ENCODE data around the gene ELAC2.

The ELAC2 gene

DNA sequence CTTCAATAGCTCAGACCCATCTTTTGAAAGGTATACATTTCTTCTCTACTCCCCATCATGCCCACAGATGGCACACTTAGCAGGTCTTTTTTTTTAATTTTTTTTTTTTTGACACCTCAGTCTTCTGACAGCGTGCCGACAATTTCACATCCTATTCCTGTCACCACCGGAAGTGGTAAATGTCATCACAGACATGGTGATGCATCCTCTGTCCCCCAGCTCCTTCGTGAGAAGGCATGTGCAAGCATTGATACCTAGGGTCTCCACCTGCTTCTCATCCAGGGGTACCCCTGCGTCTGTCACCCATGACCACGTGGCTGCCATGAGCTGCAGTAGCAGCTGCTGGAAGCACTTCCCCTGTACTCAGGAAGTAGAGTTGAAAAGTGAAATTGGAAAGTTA is 35.6 kb downstream of the ELAC2 start:
- TF ChIP-seq, protein P1, sequence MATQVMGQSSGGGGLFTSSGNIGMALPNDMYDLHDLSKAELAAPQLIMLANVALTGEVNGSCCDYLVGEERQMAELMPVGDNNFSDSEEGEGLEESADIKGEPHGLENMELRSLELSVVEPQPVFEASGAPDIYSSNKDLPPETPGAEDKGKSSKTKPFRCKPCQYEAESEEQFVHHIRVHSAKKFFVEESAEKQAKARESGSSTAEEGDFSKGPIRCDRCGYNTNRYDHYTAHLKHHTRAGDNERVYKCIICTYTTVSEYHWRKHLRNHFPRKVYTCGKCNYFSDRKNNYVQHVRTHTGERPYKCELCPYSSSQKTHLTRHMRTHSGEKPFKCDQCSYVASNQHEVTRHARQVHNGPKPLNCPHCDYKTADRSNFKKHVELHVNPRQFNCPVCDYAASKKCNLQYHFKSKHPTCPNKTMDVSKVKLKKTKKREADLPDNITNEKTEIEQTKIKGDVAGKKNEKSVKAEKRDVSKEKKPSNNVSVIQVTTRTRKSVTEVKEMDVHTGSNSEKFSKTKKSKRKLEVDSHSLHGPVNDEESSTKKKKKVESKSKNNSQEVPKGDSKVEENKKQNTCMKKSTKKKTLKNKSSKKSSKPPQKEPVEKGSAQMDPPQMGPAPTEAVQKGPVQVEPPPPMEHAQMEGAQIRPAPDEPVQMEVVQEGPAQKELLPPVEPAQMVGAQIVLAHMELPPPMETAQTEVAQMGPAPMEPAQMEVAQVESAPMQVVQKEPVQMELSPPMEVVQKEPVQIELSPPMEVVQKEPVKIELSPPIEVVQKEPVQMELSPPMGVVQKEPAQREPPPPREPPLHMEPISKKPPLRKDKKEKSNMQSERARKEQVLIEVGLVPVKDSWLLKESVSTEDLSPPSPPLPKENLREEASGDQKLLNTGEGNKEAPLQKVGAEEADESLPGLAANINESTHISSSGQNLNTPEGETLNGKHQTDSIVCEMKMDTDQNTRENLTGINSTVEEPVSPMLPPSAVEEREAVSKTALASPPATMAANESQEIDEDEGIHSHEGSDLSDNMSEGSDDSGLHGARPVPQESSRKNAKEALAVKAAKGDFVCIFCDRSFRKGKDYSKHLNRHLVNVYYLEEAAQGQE (IDR thresholded peaks at IDR 0.05; ENCODE audit: low read depth), result no peak
- no peak for TF ChIP-seq TAF1 (IDR thresholded peaks at IDR 0.05; ENCODE audit: low read depth)
- TF ChIP-seq EGR1 (IDR thresholded peaks at IDR 0.05), result no peak
- TF ChIP-seq FOXM1 (IDR thresholded peaks at IDR 0.05; ENCODE audit: borderline replicate concordance, low read depth), result no peak
- TF ChIP-seq EP300 (IDR thresholded peaks at IDR 0.05; ENCODE audit: borderline replicate concordance), result no peak
- no peak for TF ChIP-seq CREB1 (IDR thresholded peaks at IDR 0.05; ENCODE audit: low read depth)
- TF ChIP-seq TEAD4 (IDR thresholded peaks at IDR 0.05), result no peak
- TF ChIP-seq, protein P2, sequence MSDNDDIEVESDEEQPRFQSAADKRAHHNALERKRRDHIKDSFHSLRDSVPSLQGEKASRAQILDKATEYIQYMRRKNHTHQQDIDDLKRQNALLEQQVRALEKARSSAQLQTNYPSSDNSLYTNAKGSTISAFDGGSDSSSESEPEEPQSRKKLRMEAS (IDR thresholded peaks at IDR 0.05), result no peak

DNA sequence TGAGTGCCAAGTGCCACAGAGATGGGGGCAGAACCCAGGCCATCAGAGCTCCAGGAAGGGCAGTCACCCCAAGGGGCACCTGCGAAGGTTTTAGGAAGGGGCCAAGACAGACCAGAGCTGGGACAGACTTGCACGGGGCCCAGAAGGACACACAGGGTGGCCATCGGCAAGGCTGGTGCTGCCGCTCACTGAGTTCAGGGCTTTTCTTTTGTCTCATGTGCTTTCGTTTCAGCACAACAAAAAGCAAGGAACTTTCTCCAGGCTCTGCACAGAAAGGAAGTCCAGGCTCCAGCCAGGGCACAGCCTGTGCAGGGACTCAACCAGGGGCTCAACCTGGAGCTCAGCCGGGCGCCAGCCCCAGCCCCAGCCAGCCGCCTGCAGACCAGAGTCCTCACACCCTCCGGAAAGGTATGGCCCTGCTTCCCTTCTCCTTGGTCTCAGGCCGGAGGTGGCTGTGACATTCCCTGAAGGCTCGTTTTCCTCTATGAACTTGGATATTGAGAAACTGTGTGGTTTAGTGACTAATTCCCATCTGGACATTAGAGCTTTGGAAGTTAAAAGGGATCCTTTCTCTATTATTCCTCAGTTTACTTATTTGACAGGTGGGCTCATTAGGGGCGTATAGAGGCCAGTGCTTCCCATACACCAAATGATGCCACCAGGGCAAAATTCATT is 37.9 kb downstream of the ELAC2 start:
- TF ChIP-seq CEBPB (IDR thresholded peaks at IDR 0.05), result no peak
- TF ChIP-seq, protein P2 (IDR thresholded peaks at IDR 0.05), result no peak
- no peak for TF ChIP-seq TAF1 (IDR thresholded peaks at IDR 0.05; ENCODE audit: low read depth)
- TF ChIP-seq EGR1 (IDR thresholded peaks at IDR 0.05), result no peak
- no peak for TF ChIP-seq CREB1 (IDR thresholded peaks at IDR 0.05; ENCODE audit: low read depth)
- no peak for TF ChIP-seq RAD21 (IDR thresholded peaks at IDR 0.05; ENCODE audit: low read depth)
- no peak for TF ChIP-seq NFIC (IDR thresholded peaks at IDR 0.05)
- TF ChIP-seq TCF12 (IDR thresholded peaks at IDR 0.05; ENCODE audit: low read depth), result no peak
- no peak for TF ChIP-seq ZBTB7A (IDR thresholded peaks at IDR 0.05; ENCODE audit: low read depth)
- TF ChIP-seq, protein P1 (IDR thresholded peaks at IDR 0.05; ENCODE audit: low read depth), result no peak
- TF ChIP-seq FOXM1 (IDR thresholded peaks at IDR 0.05; ENCODE audit: borderline replicate concordance, low read depth), result no peak
- no peak for TF ChIP-seq YY1 (IDR thresholded peaks at IDR 0.05; ENCODE audit: low read depth)
- no peak for TF ChIP-seq TEAD4 (IDR thresholded peaks at IDR 0.05)
- no peak for TF ChIP-seq EP300 (IDR thresholded peaks at IDR 0.05; ENCODE audit: borderline replicate concordance)
- TF ChIP-seq, protein P3, sequence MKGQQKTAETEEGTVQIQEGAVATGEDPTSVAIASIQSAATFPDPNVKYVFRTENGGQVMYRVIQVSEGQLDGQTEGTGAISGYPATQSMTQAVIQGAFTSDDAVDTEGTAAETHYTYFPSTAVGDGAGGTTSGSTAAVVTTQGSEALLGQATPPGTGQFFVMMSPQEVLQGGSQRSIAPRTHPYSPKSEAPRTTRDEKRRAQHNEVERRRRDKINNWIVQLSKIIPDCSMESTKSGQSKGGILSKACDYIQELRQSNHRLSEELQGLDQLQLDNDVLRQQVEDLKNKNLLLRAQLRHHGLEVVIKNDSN (IDR thresholded peaks at IDR 0.05), result no peak

DNA sequence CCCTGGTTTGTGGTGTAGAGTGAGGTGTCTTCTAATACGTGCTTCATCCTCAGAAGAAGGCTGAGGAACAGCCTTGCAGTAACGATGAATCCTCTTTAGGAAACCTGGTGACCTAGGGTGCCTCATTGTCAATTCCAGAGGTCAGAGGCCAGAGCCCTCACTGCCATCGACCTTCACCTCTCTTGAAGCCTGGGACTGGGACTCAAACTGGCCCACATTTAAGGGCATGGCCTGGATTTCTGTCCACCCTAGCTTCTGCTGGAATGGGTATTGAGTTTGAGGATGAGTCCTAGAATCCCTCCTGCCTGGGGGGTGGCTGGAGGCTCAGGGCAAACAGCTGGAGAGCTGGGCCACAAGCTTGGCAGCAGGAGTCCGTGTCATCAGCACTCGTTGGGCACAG is 38.6 kb downstream of the ELAC2 start:
- no peak for TF ChIP-seq TAF1 (IDR thresholded peaks at IDR 0.05; ENCODE audit: low read depth)
- TF ChIP-seq EP300 (IDR thresholded peaks at IDR 0.05; ENCODE audit: borderline replicate concordance), result no peak
- TF ChIP-seq, protein P1 (IDR thresholded peaks at IDR 0.05; ENCODE audit: low read depth), result no peak
- no peak for TF ChIP-seq CEBPB (IDR thresholded peaks at IDR 0.05)
- no peak for TF ChIP-seq TCF12 (IDR thresholded peaks at IDR 0.05; ENCODE audit: low read depth)

DNA sequence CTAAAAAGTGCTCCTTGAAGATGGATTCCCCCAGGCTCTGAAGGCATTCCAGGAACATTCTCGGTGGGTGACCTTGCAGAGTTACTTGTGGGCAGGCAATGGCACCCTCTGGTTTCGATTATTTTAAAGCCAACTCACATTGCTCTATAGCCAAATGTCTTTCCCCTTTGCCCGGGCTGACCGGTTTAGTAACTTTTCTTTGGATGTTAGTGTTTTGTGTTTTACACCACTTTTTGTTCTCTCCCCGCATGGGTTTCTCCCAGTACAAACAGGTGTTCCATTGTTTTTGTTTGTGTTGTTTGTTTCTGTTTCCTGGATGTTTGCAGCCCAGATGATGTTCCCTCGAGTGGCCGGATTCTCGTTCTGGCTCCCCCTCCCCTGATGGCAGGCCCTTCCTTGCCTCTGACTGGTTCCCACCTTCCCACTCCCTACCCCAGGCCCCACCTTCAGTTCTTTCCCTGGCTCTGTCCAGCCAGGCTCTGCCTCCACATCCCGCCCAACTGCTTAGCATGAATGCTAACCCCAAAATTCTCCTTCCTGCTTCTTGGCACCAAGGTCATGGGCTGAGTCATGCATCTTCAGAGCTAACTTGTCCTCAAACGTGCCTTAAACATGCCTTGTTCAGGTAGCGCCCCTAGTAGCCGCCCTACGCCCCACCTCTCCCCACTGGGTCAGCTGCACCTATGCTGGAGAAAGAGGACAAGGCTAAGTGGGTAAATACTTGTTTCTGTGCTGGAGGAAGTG is 40.6 kb downstream of the ELAC2 start:
- no peak for TF ChIP-seq CEBPB (IDR thresholded peaks at IDR 0.05)
- no peak for TF ChIP-seq TAF1 (IDR thresholded peaks at IDR 0.05; ENCODE audit: low read depth)
- TF ChIP-seq, protein P1 (IDR thresholded peaks at IDR 0.05; ENCODE audit: low read depth), result peak; percentile 52; the same call in 1 of the 2 replicates

All from Ishikawa (cell line).